ENCODE measurements around the gene TRPV6.

GRCh38 chr7:142822714-142823113 is 62.8 kb downstream of the TRPV6 start:
- TF ChIP-seq CTCF (IDR thresholded peaks at IDR 0.05; ENCODE audit: low read length) (no peak), EZH2 (optimal IDR thresholded peaks at IDR 0.05; ENCODE audit: low read depth, low read length) (no peak), EZH2phosphoT487 (IDR thresholded peaks at IDR 0.05; ENCODE audit: low read length) (no peak)
